Measurements from ENCODE around the gene GALNT18.

GALNT18 gene

DNA sequence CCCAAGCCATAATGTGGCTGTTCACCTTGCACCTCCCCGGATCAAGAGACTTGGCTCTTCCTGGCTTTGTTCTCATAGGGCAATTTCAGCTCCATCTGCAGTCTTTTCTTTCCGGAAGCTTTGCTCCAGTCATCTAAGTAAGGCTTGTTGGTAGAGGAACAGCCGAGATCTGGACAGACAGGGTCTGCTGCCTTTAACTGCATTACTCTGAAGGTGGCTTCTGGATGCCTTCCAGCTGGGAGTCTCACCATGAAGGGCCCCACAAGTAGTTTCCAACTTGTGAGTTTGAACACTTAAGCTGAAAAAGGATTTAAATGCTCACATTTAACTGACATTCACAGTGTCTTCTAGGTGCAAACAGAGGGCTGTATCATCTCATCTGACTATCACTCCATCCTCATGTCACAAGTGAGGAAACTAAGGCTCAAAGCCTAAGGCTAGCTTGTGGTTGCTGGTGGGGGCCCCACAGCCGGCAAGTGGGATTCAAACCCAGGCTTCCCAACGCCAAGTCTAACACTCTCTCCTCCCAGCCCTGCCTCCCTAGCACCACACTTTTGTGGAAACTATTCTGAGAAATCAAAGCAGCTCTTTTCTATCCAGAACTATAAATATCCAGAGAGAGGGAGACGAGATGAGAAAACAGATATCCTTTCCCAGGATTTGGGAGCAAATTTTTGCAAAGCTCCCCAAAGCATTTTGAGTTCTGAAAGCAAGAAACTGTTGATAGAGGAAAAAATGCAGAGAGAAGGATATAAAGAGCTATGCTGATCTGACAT lies 58.4 kb downstream of the GALNT18 start:
- DNase-seq, result no peak

DNA sequence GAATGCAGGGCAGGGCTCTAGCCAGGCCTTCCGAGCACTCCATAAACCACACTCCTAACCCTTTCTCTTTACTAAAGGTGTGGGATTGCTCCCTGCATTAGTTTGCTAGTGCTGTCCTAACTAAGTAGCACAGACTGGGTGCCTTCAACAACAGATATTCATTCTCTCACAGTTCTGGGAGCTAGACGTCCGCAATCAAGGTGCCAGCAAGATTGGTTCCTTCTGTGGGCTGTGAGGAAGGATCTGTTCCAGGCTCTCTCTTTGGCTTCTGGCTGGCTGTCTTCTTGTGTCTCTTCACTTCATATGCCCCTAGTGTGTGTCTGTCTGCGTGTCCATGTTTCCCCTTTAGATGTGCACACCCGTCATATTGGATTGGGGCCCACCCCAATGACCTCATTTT lies 59.8 kb downstream of the GALNT18 start:
- no peak for DNase-seq

DNA sequence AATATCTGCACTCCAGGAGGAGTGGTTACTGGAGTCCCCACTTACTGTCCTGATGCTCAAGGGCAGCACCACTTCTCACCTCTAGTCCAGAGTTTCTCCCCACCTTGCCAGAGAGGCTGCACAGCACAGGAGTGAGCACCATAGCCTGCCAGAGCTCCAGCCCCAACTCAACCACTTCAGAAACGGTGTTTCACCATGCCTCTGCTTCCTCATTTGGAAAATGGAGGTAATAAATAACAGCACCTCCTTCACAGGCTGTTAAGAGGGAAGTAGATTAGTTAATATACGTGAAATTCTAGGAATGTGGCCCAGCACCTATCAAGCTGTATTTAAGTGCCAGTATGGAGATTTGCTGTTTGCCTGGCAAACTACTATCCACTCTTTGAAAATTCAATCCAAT lies 63.0 kb downstream of the GALNT18 start:
- no peak for DNase-seq

DNA sequence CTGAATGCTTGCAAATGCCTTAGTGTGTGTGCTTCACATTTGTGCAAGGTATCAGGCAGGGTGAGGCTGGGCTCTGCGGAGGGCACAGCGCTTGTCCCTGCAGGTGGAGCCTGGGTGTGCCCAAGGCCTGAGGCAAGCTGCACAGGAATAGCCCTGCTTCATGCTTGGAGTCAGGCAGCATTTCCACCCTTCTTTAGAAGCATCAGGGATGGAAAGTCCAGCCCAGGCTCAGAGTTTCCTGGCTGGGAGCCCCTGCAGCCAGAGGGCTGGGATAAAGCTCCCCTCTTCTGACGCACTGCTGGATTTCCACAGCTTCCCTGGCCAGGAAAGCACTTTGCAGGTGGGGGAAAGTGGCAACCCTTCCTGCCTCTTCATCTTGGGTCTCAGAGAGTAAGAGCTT lies 63.4 kb downstream of the GALNT18 start:
- DNase-seq, result peak; percentile 86

DNA sequence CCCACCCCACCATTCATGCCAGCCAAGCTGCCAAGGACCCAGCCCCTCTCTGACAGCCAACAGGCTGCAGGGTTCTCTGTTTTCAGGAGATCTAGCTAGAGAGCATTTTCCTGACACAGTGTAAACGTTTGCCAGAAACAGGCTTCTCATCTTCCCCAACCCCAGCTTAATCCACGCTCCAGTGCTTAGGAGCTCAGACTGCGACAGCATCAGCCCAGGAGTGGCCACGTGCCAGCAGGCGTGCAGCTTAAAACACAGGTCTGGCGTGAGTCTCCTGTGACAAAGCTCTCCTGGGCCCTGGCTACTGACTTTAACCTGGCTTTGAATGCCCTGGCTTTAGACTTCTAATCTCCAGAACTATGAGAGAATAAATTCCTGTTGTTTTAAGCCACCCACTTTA lies 66.6 kb downstream of the GALNT18 start:
- DNase-seq, result peak; percentile 61

DNA sequence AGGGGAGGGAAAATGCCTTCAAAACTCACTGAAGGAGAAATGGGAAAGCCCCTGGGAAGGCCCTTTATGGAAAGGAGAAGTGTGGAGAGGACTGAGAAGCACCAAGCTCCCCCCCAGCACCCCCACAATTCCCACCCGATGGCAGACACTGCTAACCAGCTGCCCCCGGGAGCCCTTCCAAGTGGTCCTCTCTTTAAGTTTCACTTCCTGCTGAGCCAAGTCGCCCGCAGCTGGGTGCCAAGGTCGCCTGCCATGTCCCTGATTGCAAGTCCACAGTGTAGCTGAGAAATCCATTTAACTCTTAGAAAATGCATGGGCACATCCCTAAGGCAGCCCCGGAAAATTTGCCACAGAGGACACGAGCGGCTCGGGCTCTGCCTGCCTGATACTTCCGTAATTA lies 68.2 kb downstream of the GALNT18 start:
- DNase-seq, result no peak

DNA sequence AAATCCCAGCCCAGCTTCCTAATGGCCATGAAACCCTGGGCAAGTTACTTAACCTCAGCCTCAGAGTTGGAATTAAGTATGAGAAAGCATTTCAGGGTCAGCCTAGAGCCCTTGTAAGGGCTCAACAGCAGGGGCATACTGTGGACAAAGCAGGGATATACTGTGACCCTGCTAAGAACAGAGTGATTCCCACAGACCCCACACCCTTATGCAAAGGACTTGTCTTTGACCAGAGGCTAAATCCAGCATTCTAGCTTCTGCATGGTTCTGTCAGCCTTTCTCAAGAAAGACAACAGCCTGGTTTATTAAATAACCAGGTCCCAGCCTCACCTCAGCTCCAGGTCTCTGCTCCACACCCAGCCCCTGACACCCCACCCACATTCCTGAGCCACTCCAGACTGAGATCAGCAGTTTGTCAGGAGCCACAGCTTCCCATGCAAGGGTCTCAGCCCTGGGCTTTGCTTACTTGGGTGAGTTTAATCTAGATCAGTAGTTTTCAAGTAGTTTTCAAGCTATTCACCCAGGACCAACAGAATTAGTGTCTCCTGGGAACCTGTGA lies 69.2 kb downstream of the GALNT18 start:
- DNase-seq, result no peak

DNA sequence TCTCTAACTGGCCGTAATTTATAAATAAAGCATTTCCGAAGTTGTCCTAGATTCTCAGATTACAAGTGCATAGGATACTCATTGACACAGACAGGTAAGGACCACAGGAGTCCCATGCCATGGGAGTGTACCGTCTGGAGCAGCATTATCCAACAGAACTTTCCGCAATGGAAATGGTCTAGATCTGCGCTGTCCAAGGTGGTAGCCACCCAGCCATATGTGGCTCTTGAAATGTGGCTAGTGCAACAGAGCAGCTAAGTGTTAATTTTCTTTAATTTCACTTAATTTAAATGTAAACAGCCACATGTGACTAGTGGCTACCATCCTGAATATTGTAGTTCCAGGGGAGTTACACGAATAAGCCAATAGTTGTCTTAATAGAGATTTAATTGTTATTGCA lies 71.3 kb downstream of the GALNT18 start:
- DNase-seq, result no peak

DNA sequence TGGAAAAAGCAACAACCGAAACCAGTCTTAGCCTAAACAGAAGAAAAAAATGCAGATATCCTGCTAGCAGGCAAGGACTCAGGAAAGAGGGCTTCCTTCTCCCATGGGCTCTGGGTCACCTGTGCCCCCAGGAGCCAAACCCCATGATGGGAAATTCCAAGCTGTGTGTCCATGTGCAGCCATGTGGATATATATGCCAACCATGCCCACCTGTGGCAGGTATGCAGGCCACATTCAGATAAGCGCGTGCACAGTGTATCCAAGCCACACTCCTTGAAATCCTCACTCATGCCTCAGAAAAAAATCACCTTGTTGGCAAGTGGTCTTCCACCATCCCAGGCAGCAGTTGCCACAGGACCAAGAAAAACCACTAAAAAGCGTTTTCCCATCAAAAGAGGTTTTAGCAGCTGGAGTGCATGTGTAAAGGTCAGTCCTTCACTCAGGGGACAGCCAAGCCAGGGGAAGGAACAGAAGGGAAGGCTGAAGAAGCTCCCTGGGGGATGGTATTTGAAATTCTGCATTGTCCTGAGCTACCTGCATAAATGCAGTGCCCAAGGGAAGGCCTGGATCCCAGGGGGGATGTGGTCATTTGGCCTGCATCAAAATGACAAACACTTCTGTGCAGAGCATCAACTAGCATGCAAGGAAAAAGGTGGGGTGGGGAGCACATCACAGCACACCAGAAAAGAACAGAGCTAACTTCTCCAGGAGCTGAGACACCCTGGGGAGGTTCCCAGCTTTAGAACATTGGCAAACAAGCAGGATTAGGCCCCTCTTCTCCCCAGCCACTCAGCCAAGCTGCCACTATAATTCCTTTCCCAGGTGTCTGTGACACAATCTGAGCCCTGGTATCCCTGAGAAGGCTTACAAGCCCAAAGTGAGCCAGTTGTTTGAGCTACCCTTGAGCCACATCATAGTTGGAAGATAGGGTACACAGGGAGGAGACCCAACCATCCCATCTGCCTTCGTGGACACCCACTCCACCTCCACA lies 76.2 kb downstream of the GALNT18 start:
- DNase-seq, result no peak

DNA sequence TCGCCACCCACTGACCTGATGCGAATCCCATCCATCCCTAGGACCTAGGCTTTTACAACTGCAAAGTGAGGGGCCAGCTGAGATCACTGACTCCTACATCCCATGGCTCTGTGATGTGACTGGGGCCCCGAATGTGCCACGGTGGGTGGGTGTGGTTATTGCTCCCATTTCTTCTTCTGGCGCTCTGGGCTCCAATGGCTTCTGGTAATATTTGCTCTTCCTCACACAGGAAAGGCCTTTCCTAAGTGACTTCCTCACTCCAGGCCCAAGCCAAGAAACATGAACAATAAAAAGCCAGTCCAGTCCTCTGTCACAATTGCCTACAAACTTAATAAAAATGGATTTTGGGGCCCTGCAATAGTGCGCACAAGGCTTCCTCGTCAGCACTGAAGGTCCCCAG lies 78.1 kb downstream of the GALNT18 start:
- no peak for DNase-seq

DNA sequence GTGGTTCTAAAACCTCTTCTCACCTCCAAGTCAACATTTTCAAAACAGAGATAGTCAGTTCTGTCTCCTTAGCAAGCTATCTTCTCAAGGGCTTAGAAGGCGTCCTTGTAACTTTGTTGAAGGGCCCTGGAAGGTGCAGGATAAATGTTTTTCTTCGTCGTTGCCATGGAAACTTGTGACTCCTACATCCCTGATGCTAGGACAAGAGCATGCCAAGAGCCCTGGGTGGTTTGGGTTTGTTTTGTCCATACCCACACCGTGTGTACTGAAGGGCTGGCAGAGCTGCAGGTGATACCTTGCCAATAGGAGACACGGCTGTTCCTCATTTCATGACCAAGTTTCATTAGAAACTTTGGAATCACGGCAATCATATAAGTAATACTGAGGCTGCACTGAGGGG lies 81.6 kb downstream of the GALNT18 start:
- DNase-seq, result no peak

DNA sequence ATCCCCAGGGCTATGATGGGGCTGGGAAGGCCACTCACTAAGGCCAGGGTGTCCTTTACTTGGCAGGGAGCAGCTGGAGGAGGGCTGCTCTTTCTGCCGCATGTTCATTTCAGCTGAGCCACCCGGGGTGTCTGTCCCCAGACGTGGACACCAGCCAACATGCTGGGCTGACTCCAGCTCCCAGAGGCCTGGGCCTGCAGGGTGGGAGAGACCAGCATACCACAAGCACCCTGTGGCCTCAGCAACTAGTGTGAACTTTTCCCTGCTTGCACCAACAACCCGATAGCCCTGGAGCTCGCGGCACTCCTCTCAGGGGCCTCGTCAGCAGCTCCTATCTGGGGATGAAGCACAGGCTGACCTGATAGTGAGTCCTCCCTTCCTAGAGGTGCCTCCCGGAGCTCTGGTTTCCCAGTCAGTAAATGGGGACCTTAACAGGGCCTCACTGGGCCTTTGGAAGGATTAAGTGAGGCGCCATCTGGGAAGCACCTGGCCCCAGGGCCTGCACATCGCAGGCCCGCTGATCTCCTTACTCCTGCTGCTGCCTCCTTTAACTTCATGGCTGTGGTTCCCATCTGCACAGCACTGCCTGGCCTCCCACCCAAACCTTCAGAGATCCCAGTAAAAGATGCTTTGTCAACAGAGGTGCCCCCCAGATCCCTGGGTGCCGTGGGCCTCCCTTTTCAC lies 83.4 kb downstream of the GALNT18 start:
- DNase-seq, result peak; percentile 56

DNA sequence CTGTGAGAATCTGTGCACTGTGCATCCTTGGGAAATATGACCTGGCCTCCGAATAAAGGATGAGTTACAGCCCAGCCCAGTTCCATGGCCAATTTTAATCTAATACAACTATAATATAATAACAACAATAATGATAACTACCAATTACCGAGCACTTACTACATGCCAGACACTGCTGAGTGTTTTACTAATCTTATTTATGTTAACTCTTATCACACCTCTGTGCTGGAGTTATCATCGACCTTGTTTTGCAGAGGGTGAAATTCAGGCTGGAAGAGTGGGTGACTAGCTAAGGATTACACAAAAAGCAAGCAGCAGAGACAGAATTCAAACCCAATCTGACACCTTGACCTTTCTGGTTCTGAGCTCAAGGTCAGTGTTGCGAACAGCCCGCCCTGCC lies 83.9 kb downstream of the GALNT18 start:
- DNase-seq, result no peak

DNA sequence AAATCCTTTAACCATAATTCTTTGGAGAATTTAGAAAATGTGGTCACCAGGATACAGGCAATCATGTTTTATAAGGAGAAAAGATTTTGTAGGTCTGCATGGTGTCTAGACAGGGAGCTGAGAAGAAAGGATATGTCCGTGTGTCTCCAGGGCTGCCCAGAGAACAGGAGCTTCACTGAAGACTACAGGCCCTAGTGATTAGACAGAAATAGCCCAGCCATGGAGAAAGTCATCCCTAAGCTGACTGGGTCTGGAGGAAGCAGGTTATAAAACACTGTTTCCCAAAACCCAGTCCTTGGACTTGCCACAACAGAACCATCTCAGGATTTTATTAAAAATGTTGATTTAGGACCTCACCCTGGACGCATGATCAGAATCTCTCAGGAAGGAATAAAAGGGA lies 84.4 kb downstream of the GALNT18 start:
- DNase-seq, result no peak

DNA sequence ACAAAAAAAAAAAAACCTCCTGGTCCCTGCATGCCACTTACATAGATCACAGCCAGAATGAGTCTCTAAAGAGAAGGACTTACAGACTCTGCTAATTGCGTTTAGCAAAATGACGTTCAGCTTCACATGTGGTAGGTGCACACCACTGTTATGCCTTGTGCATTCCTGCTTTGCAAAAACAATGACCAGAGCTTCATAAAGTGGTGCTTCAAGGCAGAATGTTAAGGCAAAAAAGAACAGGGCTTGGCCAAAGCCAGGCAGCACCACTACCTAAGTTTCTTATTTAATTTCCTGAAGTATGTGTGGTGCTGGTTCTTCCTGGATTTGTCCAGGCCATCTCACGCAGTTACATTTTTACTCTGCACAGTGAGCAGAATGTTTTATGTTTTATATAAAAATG lies 85.2 kb downstream of the GALNT18 start:
- no peak for DNase-seq

DNA sequence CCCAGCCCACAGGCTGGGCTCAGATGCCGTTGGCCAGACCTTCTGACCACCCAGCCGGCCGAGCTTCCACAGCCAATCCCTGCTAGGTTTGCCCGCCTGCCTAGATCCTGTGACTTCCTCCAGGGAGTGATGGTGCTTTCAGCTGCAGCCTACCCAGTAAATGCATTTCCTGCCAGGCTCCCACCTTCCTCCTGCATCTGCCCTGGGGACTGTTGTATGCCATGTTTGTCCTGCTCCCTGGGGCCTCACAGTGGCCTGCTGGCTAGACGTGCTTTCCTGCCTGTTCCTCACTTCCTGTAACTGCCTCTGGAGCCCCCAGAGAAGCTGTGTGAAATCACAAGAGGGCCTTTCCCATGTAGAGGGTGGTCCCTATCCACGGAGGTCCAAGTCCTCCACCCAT lies 86.2 kb downstream of the GALNT18 start:
- no peak for DNase-seq

DNA sequence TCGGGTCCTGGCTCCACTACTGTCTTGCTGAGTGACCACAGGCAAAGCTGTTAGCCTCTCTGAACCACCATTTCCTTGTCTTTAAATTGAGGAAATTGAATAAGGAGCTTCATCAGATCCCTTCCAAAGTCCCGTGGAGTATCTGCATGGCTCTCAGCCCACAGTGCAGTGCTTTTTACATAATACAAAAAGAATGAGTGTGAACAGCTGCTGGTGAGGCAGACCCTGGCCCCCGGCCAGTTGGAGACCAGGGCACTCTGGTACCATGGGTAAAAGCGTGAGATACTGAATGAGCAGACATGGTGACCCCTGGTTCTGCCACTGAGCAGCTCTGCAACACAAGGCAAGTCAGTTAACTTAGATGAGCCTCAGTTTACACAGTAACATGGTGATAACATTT lies 86.8 kb downstream of the GALNT18 start:
- peak; percentile 58 for DNase-seq

DNA sequence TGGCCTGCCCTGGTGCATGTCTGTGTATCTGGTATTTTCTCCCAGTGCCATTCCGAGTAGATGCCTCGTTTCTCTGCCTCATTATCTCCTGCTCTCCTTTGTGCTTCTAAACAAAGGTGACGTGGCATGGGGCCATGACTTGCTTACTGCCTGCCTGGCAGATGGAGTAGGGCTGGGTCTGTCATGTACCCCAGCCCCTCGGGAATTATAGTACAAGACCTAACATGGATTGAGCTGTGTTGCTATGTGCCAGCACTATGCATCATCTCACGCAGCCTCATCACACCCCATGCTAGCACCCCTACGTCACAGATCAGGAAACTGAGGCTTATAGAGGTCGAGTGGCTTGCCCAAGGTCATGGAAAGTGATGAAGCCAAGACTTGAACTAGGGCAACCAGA lies 88.1 kb downstream of the GALNT18 start:
- no peak for DNase-seq

DNA sequence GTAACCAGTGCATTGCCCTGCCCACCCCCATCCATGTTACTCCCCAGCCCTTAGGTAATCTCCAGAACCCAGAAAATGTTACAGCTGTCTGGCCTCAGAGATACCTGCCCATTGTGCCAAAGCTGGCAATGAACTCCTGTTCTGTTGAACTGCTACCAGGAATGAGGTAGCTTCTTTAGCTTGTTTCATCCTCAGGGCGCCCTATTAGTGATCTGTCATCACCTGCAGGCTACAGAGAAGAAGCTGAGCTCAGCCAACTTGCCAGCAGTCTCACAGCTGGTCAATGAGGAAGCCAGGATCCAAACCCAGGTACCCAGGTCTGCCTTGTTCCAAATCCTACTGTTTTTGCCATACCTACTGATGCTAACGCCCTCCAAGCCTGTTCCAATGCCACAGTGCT lies 88.7 kb downstream of the GALNT18 start:
- no peak for DNase-seq

DNA sequence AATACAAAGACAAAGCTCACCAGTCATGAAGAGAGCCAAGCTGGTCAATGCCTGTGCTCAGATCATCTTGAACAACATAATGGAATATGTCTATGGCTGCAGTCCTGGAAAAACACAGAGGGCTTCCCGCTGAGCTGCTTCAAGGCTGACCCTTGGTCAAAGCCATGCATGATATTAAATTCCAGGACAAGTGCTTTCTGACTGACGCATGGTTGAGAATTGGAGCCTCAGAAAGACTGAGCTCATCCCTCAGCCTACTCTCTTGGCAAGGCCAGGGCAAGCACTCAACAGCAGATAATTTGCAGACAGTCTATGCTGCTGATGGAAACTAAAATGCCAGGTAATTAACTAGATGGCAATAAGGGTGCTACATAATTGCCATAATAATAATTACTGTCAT lies 89.2 kb downstream of the GALNT18 start:
- no peak for DNase-seq

DNA sequence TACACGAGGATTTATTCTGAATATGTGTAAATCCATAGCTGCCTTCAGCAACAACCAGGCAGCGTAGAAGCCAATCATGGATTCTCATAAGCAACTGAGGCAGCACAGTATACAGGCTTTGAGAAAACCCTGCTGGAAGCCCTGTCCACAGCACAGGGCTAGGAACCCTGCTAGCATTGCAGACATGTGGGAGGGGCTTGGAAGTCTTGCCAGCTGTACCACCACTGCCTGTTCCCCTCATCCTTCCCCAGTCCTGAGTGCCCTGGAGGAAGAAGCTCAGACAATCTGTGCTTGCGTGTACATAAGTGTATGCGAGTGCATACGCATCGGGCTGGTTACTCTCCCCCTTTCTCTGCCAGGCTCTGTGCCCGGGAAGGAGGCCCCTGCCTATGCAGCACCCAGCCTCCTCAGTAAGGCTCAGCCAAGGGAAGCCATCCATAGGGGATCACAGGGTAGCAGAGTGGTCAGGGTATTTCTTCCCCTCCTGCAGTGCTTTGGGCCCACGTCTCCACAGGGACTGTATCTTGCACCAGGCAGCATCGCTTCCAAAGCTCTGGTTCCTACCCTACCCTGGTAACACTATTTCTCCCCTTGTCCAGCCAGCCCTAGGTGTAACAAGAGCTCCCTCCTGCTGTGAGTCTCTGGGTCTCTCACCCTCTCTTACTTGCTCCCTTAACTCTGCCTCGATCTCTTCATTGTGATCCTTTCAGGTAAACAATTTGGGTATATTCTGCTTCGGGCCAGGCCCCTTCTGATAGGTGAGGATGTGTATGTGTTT lies 90.5 kb downstream of the GALNT18 start:
- peak; percentile 57 for DNase-seq

DNA sequence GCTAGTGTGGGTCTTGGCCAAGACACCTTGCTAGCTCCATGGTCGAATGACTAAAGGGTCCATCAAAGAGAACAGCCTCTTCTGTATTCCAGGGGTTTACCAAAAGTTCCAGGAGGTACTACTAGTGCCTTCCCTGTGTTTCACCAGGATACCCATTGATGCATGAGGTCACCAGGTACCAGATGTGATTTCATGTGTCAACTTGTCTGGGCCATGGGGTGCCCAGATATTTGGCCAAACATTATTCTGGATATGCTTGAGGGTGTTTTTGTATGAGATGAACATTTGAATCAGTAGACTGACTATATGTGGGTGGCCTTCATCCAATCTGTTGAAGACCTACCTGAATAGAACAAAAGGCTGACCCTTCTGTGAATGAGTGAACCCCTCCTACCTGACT lies 92.8 kb downstream of the GALNT18 start:
- DNase-seq, result no peak
